Epithelial cell of proximal tubule (primary cell): Measurements from ENCODE around the gene FBLN2. TPM values are rescaled to one million over a fixed set of nuclear protein-coding genes. Genes with fewer than 3 reads are reported as not detected.

Source experiments
- DNase-seq: peaks from one replicate; pipeline ENCODE4 v3.0.0-alpha.2; 2011; ENCODE audit warnings: low read depth
- H3K4me3 ChIP-seq: 2 replicates; pipeline ENCODE4 v1.5.1; 2011; ENCODE audit warnings: low read depth, mild to moderate bottlenecking, low read length
- total RNA-seq: library from RNA; depleted of rRNA; stranded (reverse); fragments of >200 nt; gene quantifications from 2 replicates; pipeline ENCODE4 v1.2.3, GENCODE V29; 2015
- TF ChIP-seq, protein P1 (sequence below): conservative IDR thresholded peaks from 2 replicates; pipeline ENCODE4 v1.5.1; 2012; ENCODE audit warnings: low read depth, mild to moderate bottlenecking, low read length

FBLN2 gene
- total RNA-seq, 1 donor from 2014 or later: 1.1 TPM

DNA sequence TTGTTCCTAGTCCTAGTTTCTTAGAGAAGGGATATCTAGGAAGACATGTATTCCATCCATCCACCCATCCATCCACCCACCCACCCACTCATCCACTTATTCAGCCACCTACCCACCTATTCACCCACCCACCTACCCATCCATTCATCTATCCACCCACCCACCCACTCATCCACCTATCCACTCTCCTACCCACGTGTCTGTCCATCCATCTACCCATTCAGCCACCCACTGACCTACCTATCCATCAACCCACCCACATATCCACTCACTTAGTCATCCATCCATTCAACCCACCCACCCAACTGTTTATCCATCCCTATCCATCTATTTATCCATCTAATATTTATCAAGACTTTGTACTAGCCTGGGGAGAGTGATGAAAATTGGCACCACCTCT is 120.5 kb downstream of the FBLN2 start:
- TF ChIP-seq, protein P1, sequence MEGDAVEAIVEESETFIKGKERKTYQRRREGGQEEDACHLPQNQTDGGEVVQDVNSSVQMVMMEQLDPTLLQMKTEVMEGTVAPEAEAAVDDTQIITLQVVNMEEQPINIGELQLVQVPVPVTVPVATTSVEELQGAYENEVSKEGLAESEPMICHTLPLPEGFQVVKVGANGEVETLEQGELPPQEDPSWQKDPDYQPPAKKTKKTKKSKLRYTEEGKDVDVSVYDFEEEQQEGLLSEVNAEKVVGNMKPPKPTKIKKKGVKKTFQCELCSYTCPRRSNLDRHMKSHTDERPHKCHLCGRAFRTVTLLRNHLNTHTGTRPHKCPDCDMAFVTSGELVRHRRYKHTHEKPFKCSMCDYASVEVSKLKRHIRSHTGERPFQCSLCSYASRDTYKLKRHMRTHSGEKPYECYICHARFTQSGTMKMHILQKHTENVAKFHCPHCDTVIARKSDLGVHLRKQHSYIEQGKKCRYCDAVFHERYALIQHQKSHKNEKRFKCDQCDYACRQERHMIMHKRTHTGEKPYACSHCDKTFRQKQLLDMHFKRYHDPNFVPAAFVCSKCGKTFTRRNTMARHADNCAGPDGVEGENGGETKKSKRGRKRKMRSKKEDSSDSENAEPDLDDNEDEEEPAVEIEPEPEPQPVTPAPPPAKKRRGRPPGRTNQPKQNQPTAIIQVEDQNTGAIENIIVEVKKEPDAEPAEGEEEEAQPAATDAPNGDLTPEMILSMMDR: no peak
- H3K4me3 ChIP-seq: no peak overlapping the region
- no peak for DNase-seq

DNA sequence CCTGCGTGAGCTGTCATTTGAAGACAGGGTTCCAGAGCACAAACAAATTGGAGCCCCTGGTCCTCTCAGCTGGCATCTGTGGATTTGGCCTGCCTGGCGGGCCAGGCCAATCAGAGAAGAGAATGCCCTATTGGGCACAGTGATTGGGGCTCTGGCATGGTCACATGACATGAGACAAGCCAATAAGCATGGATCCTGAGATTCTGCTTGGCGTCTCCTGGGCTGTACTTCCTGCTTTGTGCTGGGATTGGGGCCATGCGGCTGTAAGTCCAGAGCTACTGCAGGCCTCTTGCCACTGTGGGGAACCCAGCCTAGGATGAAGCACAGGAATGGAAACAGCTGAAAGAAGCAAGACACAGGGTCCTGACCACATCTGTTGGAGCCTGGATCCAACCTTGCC is 121.4 kb downstream of the FBLN2 start:
- H3K4me3 ChIP-seq: no peak overlapping the region
- no peak for DNase-seq
- TF ChIP-seq, protein P1: no peak

DNA sequence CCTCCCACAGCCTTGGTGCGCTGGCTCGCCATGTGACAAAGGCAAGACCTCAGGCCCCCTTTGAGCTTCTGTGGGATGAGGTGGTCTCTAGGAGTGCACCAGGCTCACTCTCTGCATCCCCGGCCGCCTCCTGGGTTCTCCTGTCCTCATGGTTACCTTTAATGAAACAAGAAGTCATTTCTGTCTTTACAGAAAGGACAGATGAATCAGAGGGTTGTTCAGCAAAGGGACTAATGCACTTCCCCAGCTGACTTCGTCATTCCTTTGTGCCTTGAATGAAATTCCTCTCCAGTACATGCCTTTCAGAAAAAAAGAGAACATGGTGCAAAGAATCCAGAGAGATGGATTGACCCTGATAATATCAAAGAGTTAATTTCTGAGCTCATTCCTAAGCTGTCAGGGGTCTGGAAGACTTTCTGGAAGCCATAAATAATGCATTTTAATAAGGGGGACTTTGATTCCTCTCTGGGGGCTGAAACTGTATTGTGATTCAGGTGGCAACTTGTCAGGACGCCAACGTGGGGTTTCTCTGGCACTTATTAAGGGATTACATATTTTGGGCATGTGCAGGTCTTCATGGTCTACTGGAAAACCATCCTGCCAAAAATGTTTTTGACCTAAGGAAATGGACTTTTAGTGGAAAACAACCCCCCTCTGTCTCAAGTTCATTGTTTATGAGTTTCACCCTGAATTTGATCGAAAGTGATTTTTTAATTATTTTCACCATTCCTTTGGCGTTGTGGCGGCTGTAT is 122.7 kb downstream of the FBLN2 start:
- DNase-seq: no peak
- no peak overlapping the region for H3K4me3 ChIP-seq
- TF ChIP-seq, protein P1: no peak

DNA sequence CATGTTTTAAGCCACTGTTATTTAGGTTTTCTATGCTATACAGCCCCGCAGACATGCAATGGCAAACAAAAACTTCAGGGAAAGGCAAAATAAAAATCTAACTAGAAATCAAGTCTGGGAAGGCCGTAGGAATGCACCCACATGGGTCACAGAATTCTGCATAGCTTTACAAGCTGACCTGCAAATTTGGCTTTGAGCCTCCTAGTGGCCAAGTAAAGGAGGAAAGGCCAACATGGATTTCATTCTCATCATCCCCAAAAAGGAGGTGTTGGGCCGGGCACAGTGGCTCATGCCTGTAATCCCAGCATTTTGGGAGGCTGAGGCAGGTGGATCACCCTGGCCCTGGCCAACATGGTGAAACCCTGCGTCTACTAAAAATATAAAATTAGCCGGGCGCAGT is 124.3 kb downstream of the FBLN2 start:
- TF ChIP-seq, protein P1: peak; percentile 53
- no peak for DNase-seq
- H3K4me3 ChIP-seq: no peak overlapping the region

DNA sequence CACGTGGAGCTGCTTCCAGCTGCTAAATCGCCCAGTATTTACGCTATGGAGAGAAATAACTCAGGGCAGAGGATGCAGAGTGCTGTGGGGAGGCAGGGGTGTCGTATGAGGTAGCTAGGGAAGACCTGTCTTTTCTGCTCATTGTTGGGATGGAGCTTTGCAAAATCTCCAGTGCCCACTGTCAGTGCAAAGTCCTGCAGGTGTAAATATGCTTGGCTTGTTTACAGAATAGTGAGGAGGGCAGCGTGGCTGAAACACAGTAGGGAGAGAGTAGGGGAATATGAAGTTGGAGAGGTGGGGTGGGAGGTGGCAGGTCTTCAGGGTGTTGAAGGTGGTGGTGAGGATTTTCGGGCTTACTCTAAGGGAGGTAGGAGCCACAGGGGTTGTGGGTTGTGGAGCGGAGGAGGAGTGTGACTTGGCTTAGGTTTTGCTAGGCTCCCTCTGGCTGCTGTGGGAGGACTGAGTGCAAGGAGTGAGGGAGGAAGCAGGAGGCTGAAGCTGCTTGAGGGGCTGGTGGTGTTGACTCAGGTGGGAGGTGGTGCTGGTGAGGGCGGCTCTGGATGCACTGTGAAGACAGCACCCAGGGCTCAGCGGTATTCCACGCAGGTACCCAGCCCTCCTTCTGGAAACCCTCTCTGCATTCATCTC is 125.7 kb downstream of the FBLN2 start:
- H3K4me3 ChIP-seq: no peak overlapping the region
- TF ChIP-seq, protein P1: no peak
- no peak for DNase-seq

DNA sequence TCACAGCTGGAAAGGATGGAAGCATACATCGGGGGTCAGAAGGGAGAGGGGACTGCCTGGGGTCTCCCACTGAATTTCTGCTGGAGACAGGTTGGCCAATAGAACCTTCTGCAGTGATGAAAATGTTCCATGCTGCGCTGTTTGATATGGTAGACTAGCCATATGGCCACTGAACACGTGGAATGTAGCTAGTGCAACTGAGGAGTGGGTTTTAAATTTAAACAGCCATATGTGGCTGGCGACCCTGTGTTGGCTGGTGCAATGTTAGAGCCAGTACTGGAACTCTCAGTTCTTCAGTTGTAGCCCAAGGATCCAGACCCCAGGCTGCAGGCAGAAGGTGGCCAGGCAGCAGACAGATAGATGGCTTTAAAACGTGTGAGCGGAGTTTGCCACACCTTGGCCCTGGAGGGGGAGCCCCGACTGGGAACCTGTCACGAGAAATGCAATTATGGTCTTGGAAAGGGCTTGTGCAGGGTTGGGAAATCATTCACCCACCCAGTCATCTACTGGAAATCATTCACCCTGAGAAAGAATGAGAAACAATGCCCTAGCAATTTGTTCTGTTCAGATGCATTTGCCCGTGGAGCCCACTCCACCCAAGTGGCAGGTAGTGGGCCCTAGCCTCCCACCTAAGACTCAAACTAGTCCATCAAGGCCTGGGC is 127.6 kb downstream of the FBLN2 start:
- peak; percentile 55 for DNase-seq
- TF ChIP-seq, protein P1: no peak
- no peak overlapping the region for H3K4me3 ChIP-seq

DNA sequence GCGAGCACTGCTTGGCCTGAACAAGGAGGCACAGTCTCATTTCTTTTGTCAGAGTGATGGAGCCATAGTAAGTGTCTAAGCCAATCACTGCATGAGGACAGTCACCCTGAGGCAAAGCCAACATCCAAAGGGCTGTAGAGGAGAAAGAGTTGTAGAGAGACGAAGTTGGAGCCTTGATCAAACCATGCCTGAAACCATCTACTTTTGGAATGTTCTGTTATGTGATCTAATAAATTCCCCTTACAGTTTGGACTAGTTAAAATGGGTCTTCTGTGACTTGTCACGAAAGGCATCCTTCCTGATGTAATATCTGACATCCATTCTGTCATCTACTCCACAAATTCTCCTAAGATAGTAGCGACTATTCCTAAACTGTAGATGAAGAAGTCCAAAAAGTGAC is 128.3 kb downstream of the FBLN2 start:
- TF ChIP-seq, protein P1: no peak
- DNase-seq: no peak
- H3K4me3 ChIP-seq: no peak overlapping the region
